Stimulated activated CD8-positive, alpha-beta memory T cell treated with anti-CD3 and anti-CD28 coated beads, Interleukin-7, amount 100 ng/mL, for 4 hours (primary cell): ENCODE results near the gene CALU.

Experiments used
- DNase-seq, 2 donors: peaks; one replicate each; pipeline ENCODE4 v3.0.0-alpha.2; 2020; ENCODE audit warnings: low read depth in 2 of 2

The CALU gene

GRCh38 chr7:128811631-128812430, 72.7 kb downstream of the CALU start:
- no peak for DNase-seq

GRCh38 chr7:128812514-128813168, 73.5 kb downstream of the CALU start:
- DNase-seq, result no peak

- no peak for DNase-seq
Observed at GRCh38 chr7:128814499-128814898, 75.3 kb downstream of the CALU start.

GRCh38 chr7:128815289-128815942, 76.3 kb downstream of the CALU start:
- DNase-seq, result no peak

GRCh38 chr7:128818694-128819093, 79.5 kb downstream of the CALU start:
- DNase-seq, result no peak
